ENCODE measurements around the gene TPGS2.
"Not testable (repeated sequence)": the region's sequence is repeated elsewhere in the genome, so short reads cannot be mapped to it uniquely, and the experiment has no call there.

Gene TPGS2

GRCh38 chr18:36821681-36822080 is 7.1 kb downstream of the TPGS2 start:
- no peak for DNase-seq

GRCh38 chr18:36819621-36820020 is 9.2 kb downstream of the TPGS2 start:
- no peak for DNase-seq

GRCh38 chr18:36818652-36819051 is 10.2 kb downstream of the TPGS2 start:
- DNase-seq = no peak

- DNase-seq = no peak
Observed at GRCh38 chr18:36817039-36817438, 11.8 kb downstream of the TPGS2 start.

GRCh38 chr18:36816096-36816495 is 12.7 kb downstream of the TPGS2 start:
- not testable (repeated sequence) for DNase-seq

GRCh38 chr18:36814994-36815393 is 13.8 kb downstream of the TPGS2 start:
- DNase-seq = no peak

GRCh38 chr18:36813824-36814223 is 15.0 kb downstream of the TPGS2 start:
- no peak for DNase-seq

- DNase-seq = no peak
Observed at GRCh38 chr18:36813101-36813775, 15.6 kb downstream of the TPGS2 start.

- no peak for DNase-seq
Observed at GRCh38 chr18:36812678-36813077, 16.1 kb downstream of the TPGS2 start.

- DNase-seq = no peak
Observed at GRCh38 chr18:36811955-36812354, 16.8 kb downstream of the TPGS2 start.

- no peak for DNase-seq
Observed at GRCh38 chr18:36811430-36811829, 17.4 kb downstream of the TPGS2 start.

GRCh38 chr18:36809590-36810381 is 19.0 kb downstream of the TPGS2 start:
- DNase-seq = peak; percentile 8 to 11

- no peak for DNase-seq
Observed at GRCh38 chr18:36808681-36809080, 20.1 kb downstream of the TPGS2 start.

GRCh38 chr18:36805105-36805504 is 23.7 kb downstream of the TPGS2 start:
- DNase-seq = no peak

- no peak for DNase-seq
Observed at GRCh38 chr18:36798738-36799473, 29.9 kb downstream of the TPGS2 start.

- DNase-seq = no peak
Observed at GRCh38 chr18:36792634-36793283, 36.0 kb downstream of the TPGS2 start.

GRCh38 chr18:36786686-36787085 is 42.1 kb downstream of the TPGS2 start:
- no peak for DNase-seq

- no peak for DNase-seq
Observed at GRCh38 chr18:36783792-36784191, 45.0 kb downstream of the TPGS2 start.

GRCh38 chr18:36782710-36783109 is 46.1 kb downstream of the TPGS2 start:
- DNase-seq = no peak

GRCh38 chr18:36780748-36781147 is 48.1 kb downstream of the TPGS2 start:
- no peak for DNase-seq

GRCh38 chr18:36777566-36777965 is 51.2 kb downstream of the TPGS2 start:
- DNase-seq = no peak

GRCh38 chr18:36776650-36777049 is 52.2 kb downstream of the TPGS2 start:
- no peak for DNase-seq

GRCh38 chr18:36775396-36775795 is 53.4 kb downstream of the TPGS2 start:
- no peak for DNase-seq

Measured in stimulated activated CD4-positive, alpha-beta T cell treated with anti-CD3 and anti-CD28 coated beads, Interleukin-2, amount 100 ng/mL, for 48 hours (primary cell).